Stimulated activated CD8-positive, alpha-beta memory T cell treated with anti-CD3 and anti-CD28 coated beads, Interleukin-4, amount 100 ng/mL, for 48 hours (primary cell): Measurements from ENCODE around the gene DUSP11.
"Not testable (repeated sequence)": the region's sequence is repeated elsewhere in the genome, so short reads cannot be mapped to it uniquely, and the experiment has no call there.

Experiments
- DNase-seq: peaks from one replicate; pipeline ENCODE4 v3.0.0-alpha.2; 2020

DUSP11 gene

GRCh38 chr2:73770725-73771124 lies 9.2 kb downstream of the DUSP11 start:
- no peak for DNase-seq

- no peak for DNase-seq
Observed at GRCh38 chr2:73766994-73767393, 12.9 kb downstream of the DUSP11 start.

GRCh38 chr2:73766349-73766748 lies 13.6 kb downstream of the DUSP11 start:
- DNase-seq: no peak

GRCh38 chr2:73764945-73765344 lies 15.0 kb downstream of the DUSP11 start:
- DNase-seq: no peak

- no peak for DNase-seq
Observed at GRCh38 chr2:73762571-73762970, 17.3 kb downstream of the DUSP11 start.

GRCh38 chr2:73759904-73760303 lies 20.0 kb downstream of the DUSP11 start:
- no peak for DNase-seq

GRCh38 chr2:73759285-73759764 lies 20.6 kb downstream of the DUSP11 start:
- DNase-seq: no peak

- DNase-seq: not testable (repeated sequence)
Observed at GRCh38 chr2:73754332-73754731, 25.6 kb downstream of the DUSP11 start.

- DNase-seq: no peak
Observed at GRCh38 chr2:73749314-73749713, 30.6 kb downstream of the DUSP11 start.

GRCh38 chr2:73746877-73747208 lies 33.1 kb downstream of the DUSP11 start:
- DNase-seq: no peak

- DNase-seq: no peak
Observed at GRCh38 chr2:73746015-73746876, 33.7 kb downstream of the DUSP11 start.

GRCh38 chr2:73740767-73741166 lies 39.1 kb downstream of the DUSP11 start:
- no peak for DNase-seq

GRCh38 chr2:73739101-73739500 lies 40.8 kb downstream of the DUSP11 start:
- no peak for DNase-seq

- peak; percentile 97 for DNase-seq
Observed at GRCh38 chr2:73736855-73737779, 42.8 kb downstream of the DUSP11 start, which contains the start of gene TPRKB. TPRKB (minus strand) TSS chr2:73737345; CDS start chr2:73734569, 2,776 bp downstream.

GRCh38 chr2:73736378-73736777 lies 43.5 kb downstream of the DUSP11 start:
- DNase-seq: no peak

GRCh38 chr2:73730810-73731209 lies 49.1 kb downstream of the DUSP11 start:
- no peak for DNase-seq

GRCh38 chr2:73728711-73729110 lies 51.2 kb downstream of the DUSP11 start:
- DNase-seq: no peak

- no peak for DNase-seq
Observed at GRCh38 chr2:73728043-73728442, 51.9 kb downstream of the DUSP11 start.

- DNase-seq: not testable (repeated sequence)
Observed at GRCh38 chr2:73726657-73727056, 53.2 kb downstream of the DUSP11 start.

- no peak for DNase-seq
Observed at GRCh38 chr2:73718851-73719621, 60.9 kb downstream of the DUSP11 start.

- no peak for DNase-seq
Observed at GRCh38 chr2:73718421-73718820, 61.5 kb downstream of the DUSP11 start.

GRCh38 chr2:73717695-73718094 lies 62.2 kb downstream of the DUSP11 start:
- not testable (repeated sequence) for DNase-seq

- no peak for DNase-seq
Observed at GRCh38 chr2:73717251-73717606, 62.7 kb downstream of the DUSP11 start.
